H1 (cell line): ENCODE measurements around the gene RABEPK. TPM values are rescaled to one million over a fixed set of nuclear protein-coding genes. Genes with fewer than 3 reads are reported as not detected.
"Not testable (repeated sequence)": the region's sequence is repeated elsewhere in the genome, so short reads cannot be mapped to it uniquely, and the experiment has no call there.

ENCODE experiments used
- CTCF ChIA-PET: fragments of 300-600 bp; sonication (Branson Sonifier 250); formaldehyde crosslinking; loops from one replicate; lab custom pipeline; 2021; ENCODE audit not compliant: partially characterized antibody; lab: Charles Lee
- POLR2A ChIA-PET: fragments of 300-600 bp; sonication (Branson Sonifier 250); formaldehyde crosslinking; loops from one replicate; lab custom pipeline; 2021; ENCODE audit warnings: inconsistent platforms; ENCODE audit not compliant: partially characterized antibody; lab: Charles Lee
- DNase-seq, 2 experiments: peaks; one replicate each; pipeline versions ENCODE4 v3.0.0 to v3.0.0-alpha.2; 2010 to 2022; ENCODE audit warnings: low spot score in 2 of 2, low read depth in 1 of 2, mixed read lengths in 1 of 2
- FAIRE-seq: peaks from 2 replicates; lab custom pipeline; 2011; peaks lifted over from hg19 to GRCh38; lab: Jason Lieb, UNC
- H2AFZ ChIP-seq: 2 replicates; pipeline ENCODE4 v1.8.1; 2012; ENCODE audit warnings: low read length, inconsistent platforms
- H2AK5ac ChIP-seq: 2 replicates; pipeline ENCODE4 v1.6.1; 2013; ENCODE audit warnings: low read depth, low read length
- H2BK120ac ChIP-seq: replicated peaks from 2 replicates; pipeline ENCODE3; 2013; ENCODE audit warnings: low read depth, low read length, inconsistent platforms
- H2BK12ac ChIP-seq: 2 replicates; pipeline ENCODE4 v1.6.1; 2013; ENCODE audit warnings: low read depth, low read length
- H2BK15ac ChIP-seq: 2 replicates; pipeline ENCODE4 v1.6.1; 2013; ENCODE audit warnings: low read length
- H2BK20ac ChIP-seq: 2 replicates; pipeline ENCODE4 v1.6.1; 2013; ENCODE audit warnings: low read length
- H2BK5ac ChIP-seq: 2 replicates; pipeline ENCODE4 v1.6.1; 2013; ENCODE audit warnings: low read depth, low read length
- H3K14ac ChIP-seq: 2 replicates; pipeline ENCODE4 v1.6.1; 2013; ENCODE audit warnings: inconsistent platforms; ENCODE audit not compliant: insufficient read length
- H3K18ac ChIP-seq: 2 replicates; pipeline ENCODE4 v1.6.1; 2013; ENCODE audit warnings: low read length; ENCODE audit errors: extremely low read depth
- H3K23ac ChIP-seq: 2 replicates; pipeline ENCODE4 v1.6.1; 2013; ENCODE audit warnings: inconsistent platforms; ENCODE audit not compliant: insufficient read length
- H3K23me2 ChIP-seq: 2 replicates; pipeline ENCODE4 v1.6.1; 2013; ENCODE audit warnings: low read depth, low read length
- H3K27ac ChIP-seq: 2 replicates; pipeline ENCODE4 v1.6.1; 2011; ENCODE audit warnings: low read depth, low read length, inconsistent platforms
- H3K27me3 ChIP-seq, 4 experiments: replicated peaks in 1 of 4; 1 replicate in 1 of 4; 2 replicates in 3 of 4; pipeline versions ENCODE4 v1.6.1 to v1.8.1; 2011 to 2013; ENCODE audit warnings: low read length in 3 of 4, mild to moderate bottlenecking in 3 of 4, inconsistent platforms in 2 of 4, mixed read lengths in 2 of 4, moderate library complexity in 1 of 4; ENCODE audit not compliant: control insufficient read depth in 3 of 4, insufficient read depth in 3 of 4; ENCODE audit errors: extremely low read depth in 1 of 4
- H3K36me3 ChIP-seq, 4 experiments: 2 replicates each; pipeline versions ENCODE4 v1.6.1 to v1.8.1; 2011 to 2013; ENCODE audit warnings: mild to moderate bottlenecking in 4 of 4, low read length in 3 of 4, moderate library complexity in 2 of 4, control low read depth in 1 of 4, inconsistent platforms in 1 of 4; ENCODE audit not compliant: insufficient read depth in 4 of 4, control insufficient read depth in 2 of 4
- H3K4ac ChIP-seq: replicated peaks from 2 replicates; pipeline ENCODE3; 2013; ENCODE audit warnings: low read length, low read depth, mixed read lengths, inconsistent platforms; ENCODE audit not compliant: insufficient read length
- H3K4me1 ChIP-seq, 4 experiments: replicated peaks in 1 of 4; 1 replicate in 1 of 4; 2 replicates in 3 of 4; pipeline versions ENCODE4 v1.6.1 to v1.8.1; 2011 to 2013; ENCODE audit warnings: low read length in 3 of 4, inconsistent platforms in 2 of 4, mixed read lengths in 1 of 4; ENCODE audit not compliant: insufficient read depth in 4 of 4, control insufficient read depth in 3 of 4
- H3K4me2 ChIP-seq, 2 experiments: 2 replicates each; pipeline versions ENCODE4 v1.6.1 to v1.8.1; 2011 to 2013; ENCODE audit warnings: low read depth in 2 of 2, low read length in 2 of 2, control low read depth in 1 of 2, inconsistent platforms in 1 of 2, mild to moderate bottlenecking in 1 of 2; ENCODE audit not compliant: insufficient read depth in 1 of 2
- H3K4me3 ChIP-seq, 4 experiments: fragments of 200-600, 300-600 bp in 1 of 4; sonication (generic), shearing (Covaris generic), sonication (Bioruptor Twin) in 1 of 4; 2 replicates each; pipeline versions ENCODE4 v1.5.1 to v1.8.1; 2011 to 2016; ENCODE audit warnings: low read length in 4 of 4, low read depth in 3 of 4, control low read depth in 2 of 4, inconsistent platforms in 2 of 4, mild to moderate bottlenecking in 2 of 4, mixed read lengths in 1 of 4, moderate library complexity in 1 of 4; ENCODE audit not compliant: insufficient read depth in 2 of 4; ENCODE audit errors: extremely low read depth in 1 of 4
- H3K56ac ChIP-seq: replicated peaks from 2 replicates; pipeline ENCODE3; 2013; ENCODE audit warnings: low read depth, mild to moderate bottlenecking, mixed read lengths, low read length, inconsistent platforms; ENCODE audit not compliant: insufficient read length
- H3K79me1 ChIP-seq: 2 replicates; pipeline ENCODE4 v1.6.1; 2013; ENCODE audit warnings: low read depth, low read length, control low read depth
- H3K79me2 ChIP-seq, 2 experiments: 2 replicates each; pipeline versions ENCODE4 v1.6.1 to v1.8.1; 2012 to 2013; ENCODE audit warnings: low read length in 2 of 2, mild to moderate bottlenecking in 2 of 2, inconsistent platforms in 1 of 2; ENCODE audit not compliant: insufficient read depth in 2 of 2, control insufficient read depth in 1 of 2
- H3K9ac ChIP-seq, 4 experiments: replicated peaks in 1 of 4; 1 replicate in 1 of 4; 2 replicates in 3 of 4; pipeline versions ENCODE4 v1.6.1 to v1.8.1; 2011 to 2013; ENCODE audit warnings: low read depth in 3 of 4, low read length in 3 of 4, control low read depth in 2 of 4, mild to moderate bottlenecking in 2 of 4, moderate library complexity in 2 of 4, inconsistent platforms in 1 of 4; ENCODE audit errors: extremely low read depth in 1 of 4
- H3K9me3 ChIP-seq, 2 experiments: 2 replicates each; pipeline versions ENCODE4 v1.6.1 to v1.8.1; 2012 to 2013; ENCODE audit warnings: mild to moderate bottlenecking in 2 of 2, moderate library complexity in 2 of 2, control low read depth in 1 of 2, inconsistent platforms in 1 of 2, low read depth in 1 of 2, low read length in 1 of 2, mixed read lengths in 1 of 2; ENCODE audit not compliant: insufficient read depth in 2 of 2
- H4K20me1 ChIP-seq, 2 experiments: replicated peaks in 1 of 2; 2 replicates each; pipeline versions ENCODE3 to v1.8.1; 2011 to 2013; ENCODE audit warnings: inconsistent platforms in 2 of 2, low read length in 2 of 2, mild to moderate bottlenecking in 1 of 2; ENCODE audit not compliant: insufficient read depth in 2 of 2, control insufficient read depth in 1 of 2
- H4K5ac ChIP-seq: 2 replicates; pipeline ENCODE4 v1.6.1; 2013; ENCODE audit warnings: low read length, low read depth, mixed read lengths, inconsistent platforms; ENCODE audit not compliant: insufficient read length
- H4K8ac ChIP-seq: 2 replicates; pipeline ENCODE4 v1.8.0; 2013; ENCODE audit warnings: mild to moderate bottlenecking, moderate library complexity, low read length, inconsistent platforms; ENCODE audit not compliant: insufficient read depth; ENCODE audit errors: extremely low read depth
- H4K91ac ChIP-seq: replicated peaks from 2 replicates; pipeline ENCODE3; 2013; ENCODE audit warnings: low read length, mixed read lengths, inconsistent platforms; ENCODE audit not compliant: insufficient read length
- WGBS, 2 experiments: shearing (Covaris generic) in 1 of 2; methylation state at CpG; one replicate each; pipeline versions ENCODE4 v1.1.6 to v1.1.7; 2013 to 2015; ENCODE audit warnings: low lambda C conversion rate in 2 of 2, mixed read lengths in 2 of 2, inconsistent platforms in 1 of 2, low coverage in 1 of 2, missing lambda C conversion rate in 1 of 2; ENCODE audit not compliant: insufficient replicate concordance in 2 of 2, insufficient coverage in 1 of 2, insufficient read length in 1 of 2; ENCODE audit errors: extremely low coverage in 1 of 2, missing lambda C conversion rate in 1 of 2; 5-methylcytosine and 5-hydroxymethylcytosine counted together
- polyA plus RNA-seq, 7 experiments: library from polyadenylated mRNA; depleted of rRNA in 3 of 7; stranded (reverse) in 5 of 7; unstranded in 2 of 7; fragments of >200 nt in 5 of 7; fragments of 200-250 nt in 2 of 7; gene quantifications; 1 replicate in 5 of 7; 2 replicates in 1 of 7; 4 replicates in 1 of 7; pipeline versions ENCODE4 v1.2.1 to v1.2.3, GENCODE V29; 2011 to 2013; ENCODE audit warnings: missing spikeins in 2 of 7, mixed read lengths in 2 of 7
- total RNA-seq: library from RNA; stranded (reverse); fragmentation: NEBNext Ultra II Directional; extraction: Animal tissue kit (Norgen Biotek cat#: 25700); gene quantifications from 2 replicates; pipeline ENCODE4 v1.2.1, GENCODE V29; 2021

Gene RABEPK
- total and polyA plus RNA-seq, 2 of the 8 experiments (the other 6 are each of a cell fraction or from before 2014, with no cell fraction given), result 26.3 to 34.3 TPM

DNA sequence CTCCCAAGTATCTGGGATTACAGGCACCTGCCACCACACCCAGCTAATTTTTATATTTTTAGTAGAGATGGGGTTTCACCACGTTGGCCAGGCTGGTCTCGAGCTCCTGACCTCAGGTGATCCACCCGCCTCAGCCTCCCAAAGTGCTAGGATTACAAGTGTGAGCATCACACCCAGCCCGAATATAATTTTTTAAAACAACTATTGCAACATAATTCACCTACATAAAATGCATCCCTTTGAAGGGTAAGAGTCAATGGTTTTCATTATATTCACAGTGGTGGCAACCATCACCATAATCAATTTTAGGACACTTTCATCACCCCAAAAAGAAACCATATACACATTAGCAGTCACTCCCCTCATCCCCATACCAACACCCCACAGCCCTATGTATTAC, 20.6 kb upstream of the RABEPK start:
- H3K23ac ChIP-seq, H3K23me2 ChIP-seq, H2AFZ ChIP-seq, H3K4me3 ChIP-seq, H3K4me2 ChIP-seq, DNase-seq, H3K9ac ChIP-seq, H4K91ac ChIP-seq, POLR2A ChIA-PET, H2BK12ac ChIP-seq, H3K36me3 ChIP-seq, H2BK15ac ChIP-seq, H3K18ac ChIP-seq, H3K79me1 ChIP-seq, H4K8ac ChIP-seq, H2BK120ac ChIP-seq, H3K14ac ChIP-seq, H3K56ac ChIP-seq, H2BK5ac ChIP-seq, H3K9me3 ChIP-seq, H4K5ac ChIP-seq, H3K27me3 ChIP-seq, H3K27ac ChIP-seq, H2BK20ac ChIP-seq, H2AK5ac ChIP-seq, H3K4me1 ChIP-seq, FAIRE-seq, H3K4ac ChIP-seq: not testable (repeated sequence)
- CTCF ChIA-PET, result interaction anchor here (1.3 kb wide), 1 partner anchor 12 kb away, joined by 6 read pairs; no protein-coding TSS in a partner anchor
- H4K20me1 ChIP-seq, result peaks cover 11% of the 10 kb centered on the region in 2 experiments
- H3K79me2 ChIP-seq, result peaks cover 9 to 93% of the 10 kb centered on the region in 2 experiments; a peak in 3 of 4 replicates
- WGBS, 2 experiments, result 100% methylated on average over 4 of the region's 4 CpGs; no CpG with 5 or more reads in 1 of the 2 experiments
